HG03039 (cell line): ENCODE data around the gene GNA15.

ENCODE experiments used
- ATAC-seq: cut with Tn5 transposase; IDR thresholded peaks from one replicate; pipeline ENCODE4 v1.9.1; 2021; ENCODE audit warnings: mild to moderate bottlenecking, moderate library complexity; ENCODE audit not compliant: unreplicated experiment

Gene GNA15

DNA sequence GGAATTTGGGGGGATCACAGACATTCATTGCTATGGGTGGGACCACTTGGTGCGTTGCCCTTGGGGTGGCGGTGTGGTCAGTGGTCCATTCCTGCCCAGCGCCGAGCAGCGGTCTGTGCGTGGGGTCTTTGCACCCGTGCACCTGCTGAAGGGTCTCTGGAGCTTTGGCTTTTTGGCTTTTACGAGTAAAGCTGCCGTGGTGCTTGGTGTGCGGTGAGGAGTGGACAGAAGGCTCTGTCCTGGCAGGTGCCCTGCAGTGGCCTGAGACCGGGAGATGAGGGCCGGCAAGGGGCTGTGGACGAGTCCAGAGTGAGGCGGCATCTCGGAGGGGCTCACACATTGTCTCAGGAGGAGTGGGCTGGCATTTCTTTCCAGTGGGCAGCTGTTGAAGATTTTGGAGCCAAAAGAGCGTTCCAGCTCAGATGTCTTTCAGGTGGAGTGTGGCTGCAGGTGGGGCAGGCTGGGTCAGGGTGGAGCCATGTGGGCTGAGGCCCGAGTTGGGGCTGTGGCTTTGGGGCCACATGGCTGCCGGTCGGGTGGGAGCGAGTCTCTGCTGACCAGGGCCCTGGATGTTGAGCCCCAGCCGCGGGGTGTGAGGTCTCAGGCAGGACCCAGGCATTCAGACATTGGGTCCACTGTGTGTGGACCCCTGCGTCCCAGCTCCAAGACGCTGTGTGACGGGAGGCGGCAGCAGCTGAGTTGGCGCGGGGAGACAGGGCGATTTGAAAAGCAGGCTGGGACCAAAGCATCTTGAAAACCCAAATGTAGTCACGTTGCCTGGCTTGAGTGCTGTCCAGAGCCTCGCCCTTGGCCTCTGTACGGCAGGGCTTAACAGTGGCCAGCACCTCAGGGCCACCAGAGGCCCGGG is 30.0 kb upstream of the GNA15 start:
- ATAC-seq = no peak

DNA sequence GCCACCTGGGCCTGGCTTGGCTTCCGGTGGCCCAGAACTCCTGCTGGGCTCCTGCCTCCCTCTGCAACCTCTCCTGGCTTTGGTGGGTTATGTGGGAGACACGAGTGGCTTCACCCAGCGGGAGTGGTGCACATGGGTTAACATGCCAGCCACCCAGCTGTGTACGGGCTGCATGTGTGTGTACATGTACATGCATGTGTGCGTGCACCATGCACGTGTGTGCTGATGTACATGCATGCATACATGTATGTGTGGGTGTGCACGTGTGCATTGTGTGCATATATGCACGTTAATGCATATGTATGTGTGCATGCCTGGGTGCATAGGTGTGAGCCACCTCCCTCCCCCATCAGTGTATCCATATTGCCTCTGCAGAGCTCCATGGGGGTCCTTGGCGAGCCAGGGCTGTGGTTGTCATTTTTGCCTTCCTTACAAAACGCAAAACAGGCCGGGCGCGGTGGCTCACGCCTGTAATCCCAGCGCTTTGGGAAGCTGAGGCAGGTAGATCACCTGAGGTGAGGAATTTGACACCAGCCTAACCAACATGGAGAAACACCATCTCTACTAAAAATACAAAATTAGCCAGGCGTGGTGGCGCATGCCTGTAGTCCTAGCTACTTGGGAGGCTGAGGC is 29.2 kb upstream of the GNA15 start:
- ATAC-seq = no peak

DNA sequence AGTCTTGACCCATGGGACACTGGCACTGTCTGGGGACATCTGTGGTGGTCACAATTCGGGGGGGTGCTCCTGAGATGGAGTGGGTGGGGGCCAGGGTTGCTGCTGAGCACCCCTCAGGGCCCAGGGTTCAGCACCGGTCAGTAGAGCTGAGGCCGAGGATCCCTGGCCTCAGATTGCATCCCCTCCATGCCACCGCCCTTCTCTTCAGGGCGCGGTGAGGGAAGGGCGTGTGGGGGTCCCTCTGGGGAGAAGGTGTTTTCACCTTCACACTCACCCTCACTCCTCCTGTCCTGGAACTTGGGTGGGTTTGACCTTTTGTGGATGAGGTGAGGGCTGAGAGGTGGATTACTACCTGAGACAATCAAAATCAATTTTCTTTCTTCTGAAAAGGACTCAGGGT is 28.2 kb upstream of the GNA15 start:
- no peak for ATAC-seq

DNA sequence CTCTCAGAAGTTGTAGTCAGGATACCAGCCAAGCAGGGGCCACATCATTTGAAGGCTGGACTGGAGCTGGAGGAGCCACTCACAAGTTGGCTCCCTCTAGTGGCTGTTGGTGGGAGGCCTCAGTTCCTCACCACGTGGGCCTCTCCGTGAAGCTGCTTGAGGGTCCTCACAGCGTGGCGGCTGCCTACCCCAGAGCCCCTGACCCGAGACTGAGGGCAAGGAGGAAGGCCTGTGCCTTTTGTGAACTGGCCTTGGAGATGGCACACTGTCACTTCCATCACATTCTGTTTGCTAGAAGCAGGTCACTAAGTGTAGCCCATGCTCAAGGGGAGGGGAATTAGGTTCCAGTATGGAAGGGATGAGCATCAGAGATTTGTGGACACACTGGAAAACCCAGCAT is 27.1 kb upstream of the GNA15 start:
- ATAC-seq = no peak

DNA sequence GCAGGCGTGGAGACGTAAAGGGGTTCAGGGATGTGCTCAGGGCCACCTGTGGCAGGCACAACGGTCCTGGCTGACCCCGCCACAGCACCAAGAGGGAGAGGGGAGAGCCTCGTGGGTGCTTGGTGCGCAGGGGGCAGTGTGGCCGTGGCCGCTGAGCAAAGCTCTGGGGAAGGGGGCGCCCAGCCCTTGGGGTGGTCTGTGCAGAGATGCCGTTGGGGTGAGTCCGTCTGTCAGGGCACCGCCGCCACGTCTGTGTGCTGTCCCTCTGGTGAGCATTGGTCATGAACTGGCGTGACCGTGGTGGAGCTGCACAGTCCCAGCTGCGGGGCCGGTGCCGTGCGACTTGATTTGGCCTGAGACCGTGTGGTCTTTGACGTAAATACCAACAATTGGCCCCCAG is 26.3 kb upstream of the GNA15 start:
- no peak for ATAC-seq

DNA sequence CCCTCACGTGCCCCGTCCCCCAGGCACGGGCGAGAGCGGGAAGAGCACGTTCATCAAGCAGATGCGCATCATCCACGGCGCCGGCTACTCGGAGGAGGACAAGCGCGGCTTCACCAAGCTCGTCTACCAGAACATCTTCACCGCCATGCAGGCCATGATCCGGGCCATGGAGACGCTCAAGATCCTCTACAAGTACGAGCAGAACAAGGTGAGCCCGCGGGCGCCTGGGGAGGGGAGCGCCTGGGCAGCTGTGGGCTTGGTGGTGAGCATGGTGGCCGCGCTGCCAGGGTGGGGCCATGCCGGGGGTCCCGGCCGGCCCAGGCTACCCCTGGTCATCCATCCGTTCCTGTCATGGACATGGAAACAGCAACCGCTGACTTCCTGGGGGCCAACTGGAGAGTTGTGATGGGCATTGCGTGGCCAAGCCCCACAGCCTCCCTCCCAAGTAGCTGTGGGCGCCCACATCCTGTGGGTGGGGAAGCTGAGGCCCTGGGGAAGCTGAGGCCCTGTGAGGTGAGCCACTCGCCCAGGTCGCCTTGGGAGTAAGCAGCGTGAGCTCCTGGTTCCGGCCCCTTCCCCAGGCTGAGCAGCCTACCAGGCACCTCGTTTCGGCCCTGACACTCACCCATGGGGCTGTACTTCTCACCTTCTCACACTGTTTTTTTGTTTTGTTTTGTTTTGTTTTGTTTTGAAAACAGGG is 25.6 kb upstream of the GNA15 start:
- ATAC-seq = no peak

DNA sequence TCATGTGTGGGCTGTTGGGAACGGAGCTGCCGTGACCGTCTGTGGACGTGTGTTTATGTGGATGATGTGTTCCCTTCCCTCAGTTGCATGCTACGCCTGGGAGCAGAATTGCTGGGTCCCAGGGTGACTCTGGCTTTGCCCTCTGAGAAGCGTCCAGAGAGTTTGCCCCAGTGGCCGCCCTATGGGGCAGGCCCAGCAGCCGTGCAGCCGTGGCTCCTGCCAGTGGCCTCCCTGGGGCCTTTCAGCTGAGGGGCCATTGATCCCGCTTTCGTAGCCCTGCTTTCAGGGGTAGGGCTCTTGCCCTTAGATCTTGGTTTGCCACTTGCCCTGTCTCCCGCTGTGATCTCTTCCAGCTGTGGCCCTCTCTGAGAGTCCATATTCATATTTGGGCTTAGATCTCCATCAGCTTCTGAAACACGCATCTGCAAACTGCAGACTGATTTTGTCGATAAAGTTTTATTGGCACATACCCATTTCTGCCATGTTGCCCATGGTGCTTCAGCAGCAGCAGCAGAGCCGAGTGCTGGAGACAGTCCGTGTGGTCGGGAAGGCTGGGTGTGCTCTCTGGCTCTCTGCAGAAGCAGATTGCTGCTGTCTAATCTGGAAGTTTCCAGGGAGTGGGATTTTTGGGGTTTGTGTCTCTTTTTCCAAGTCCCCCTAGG is 24.1 kb upstream of the GNA15 start:
- ATAC-seq = no peak

DNA sequence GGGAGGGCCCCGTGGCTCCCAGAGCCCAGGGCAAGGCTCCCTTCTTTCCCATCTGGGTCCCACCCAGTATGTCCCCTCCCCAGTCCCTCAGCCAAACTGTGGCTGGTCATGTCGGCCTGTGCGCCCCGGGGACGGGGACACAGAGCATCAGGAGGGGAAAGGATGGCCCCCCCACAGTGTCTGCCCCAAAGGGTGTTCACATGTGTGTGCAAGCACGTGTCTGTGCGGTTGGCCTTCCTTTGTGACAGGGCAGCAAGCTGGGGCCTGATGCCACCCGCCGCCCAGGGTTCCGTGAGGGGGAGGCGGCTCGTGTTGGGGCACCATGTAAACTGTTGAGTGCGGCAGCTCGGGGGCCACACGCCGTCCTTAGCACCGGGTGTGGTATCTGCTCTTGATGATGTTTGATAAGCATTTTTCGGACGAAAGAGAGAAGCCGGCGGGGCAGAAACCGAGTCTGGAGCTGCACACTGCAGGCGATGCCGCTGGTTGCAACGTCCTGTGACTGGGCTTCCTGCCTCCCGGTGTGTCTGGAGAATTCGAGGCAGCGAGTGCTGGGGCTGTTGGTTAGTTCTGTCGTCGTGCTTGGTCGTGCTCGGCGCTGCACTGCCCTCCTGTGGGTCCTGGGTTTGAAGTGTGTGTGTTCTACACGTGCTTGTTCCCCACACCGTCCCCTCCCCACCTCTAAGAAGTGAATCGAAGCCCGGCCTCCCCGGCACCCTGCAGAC is 23.3 kb upstream of the GNA15 start:
- ATAC-seq = no peak

DNA sequence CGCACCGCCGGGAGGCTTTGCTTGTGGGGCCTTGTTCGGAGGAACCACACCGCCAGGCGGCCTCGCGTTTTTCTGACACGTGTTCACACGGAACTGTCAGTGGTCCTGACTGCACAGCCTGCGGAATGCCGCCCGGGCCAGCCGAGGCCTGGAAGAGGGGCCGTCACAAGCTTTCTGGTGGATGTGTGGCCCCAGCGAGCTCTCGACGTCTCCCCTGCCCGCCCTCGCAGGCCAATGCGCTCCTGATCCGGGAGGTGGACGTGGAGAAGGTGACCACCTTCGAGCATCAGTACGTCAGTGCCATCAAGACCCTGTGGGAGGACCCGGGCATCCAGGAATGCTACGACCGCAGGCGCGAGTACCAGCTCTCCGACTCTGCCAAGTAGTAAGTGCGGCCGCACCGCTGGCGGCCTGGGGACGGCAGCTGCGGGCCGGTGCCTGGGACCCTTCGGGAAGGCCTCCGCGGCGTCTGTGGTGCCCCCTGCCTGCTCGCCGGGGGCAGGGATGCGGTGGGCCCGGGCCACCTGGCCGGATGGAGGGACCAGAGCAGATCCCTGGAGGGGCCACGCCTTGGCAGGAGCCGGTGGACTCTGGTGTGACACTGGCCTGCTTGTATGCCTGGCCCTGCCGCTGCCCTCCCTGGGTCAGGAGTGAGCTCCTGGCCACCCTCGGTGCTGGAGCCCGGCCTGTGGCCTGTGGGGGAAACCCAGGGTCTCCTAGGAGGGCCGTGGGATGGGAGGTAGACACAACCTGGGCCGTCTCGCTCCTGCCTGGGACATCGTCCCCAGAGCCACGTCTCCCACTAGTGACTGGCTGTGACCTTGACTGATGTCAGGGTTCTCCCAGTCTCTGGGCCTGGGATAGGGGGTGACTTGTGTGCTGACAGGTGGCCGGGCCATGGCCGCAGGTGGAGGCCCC is 22.5 kb upstream of the GNA15 start:
- no peak for ATAC-seq

DNA sequence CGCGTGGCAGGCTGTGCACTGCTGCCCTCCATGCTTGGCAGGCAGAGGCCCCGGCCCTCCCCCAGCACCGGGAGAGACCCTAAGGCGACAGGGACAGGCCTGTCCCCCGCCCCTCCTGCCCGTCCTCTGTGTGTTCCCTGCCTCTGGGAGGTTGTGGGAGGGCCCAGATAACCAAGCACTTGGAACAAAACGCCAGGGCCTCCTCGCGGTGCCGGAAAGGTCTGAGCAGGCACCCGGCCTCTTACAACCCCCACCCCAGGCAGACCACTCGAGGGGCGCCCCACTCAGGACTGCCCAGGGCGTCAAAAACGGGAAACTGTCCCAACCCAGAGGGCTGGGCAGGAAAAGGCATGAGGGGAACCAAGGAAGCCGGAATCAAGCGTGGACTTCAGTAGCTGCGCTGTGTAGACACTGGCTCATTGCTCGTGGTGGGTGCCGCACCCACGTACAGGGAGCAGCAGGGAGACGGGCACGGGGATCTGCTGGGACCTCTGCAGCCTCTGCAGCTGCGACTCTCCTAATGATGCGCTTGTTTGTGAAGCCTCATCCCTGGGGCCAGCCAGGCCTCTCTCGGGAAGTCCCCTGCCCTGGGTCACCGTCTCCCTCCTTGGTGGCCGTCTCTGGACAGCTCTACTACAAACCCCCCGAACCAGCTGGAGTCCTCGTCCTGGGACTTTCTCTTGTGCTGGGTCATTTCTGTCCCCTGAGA is 21.7 kb upstream of the GNA15 start:
- ATAC-seq = no peak

DNA sequence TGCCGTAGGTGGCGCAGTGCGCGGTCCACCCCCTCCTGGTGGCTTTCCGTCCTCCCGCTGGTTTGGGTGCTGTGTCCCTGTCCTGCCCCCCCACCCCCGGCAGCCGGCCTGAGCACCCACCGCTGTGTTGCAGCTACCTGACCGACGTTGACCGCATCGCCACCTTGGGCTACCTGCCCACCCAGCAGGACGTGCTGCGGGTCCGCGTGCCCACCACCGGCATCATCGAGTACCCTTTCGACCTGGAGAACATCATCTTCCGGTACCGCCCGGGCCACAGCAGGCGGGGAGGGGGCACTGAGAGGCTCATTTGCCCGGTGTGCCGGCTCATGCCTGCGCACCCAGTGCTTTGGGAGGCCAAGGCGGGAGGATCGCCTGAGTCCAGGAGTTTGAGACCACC is 21.0 kb upstream of the GNA15 start:
- ATAC-seq = no peak

DNA sequence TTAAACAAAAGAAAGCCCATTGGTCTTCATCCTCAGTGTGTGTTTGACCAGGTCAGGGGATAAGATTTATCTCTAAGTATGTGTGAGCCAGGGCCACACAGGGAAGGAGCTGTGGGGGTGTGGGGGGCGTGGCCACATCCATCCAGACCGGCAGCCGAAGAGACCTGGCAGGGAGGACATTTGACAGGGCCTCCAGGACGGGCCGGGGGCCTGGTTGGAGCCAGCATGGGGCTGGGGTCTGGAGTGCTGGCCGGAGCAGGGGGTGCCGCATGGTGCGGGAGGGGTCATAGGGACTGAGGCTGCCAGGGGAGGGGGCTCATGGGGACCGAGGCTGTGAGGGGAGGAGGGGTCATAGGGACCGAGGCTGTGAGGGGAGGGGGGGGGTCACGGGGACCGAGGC is 20.4 kb upstream of the GNA15 start:
- ATAC-seq = no peak

DNA sequence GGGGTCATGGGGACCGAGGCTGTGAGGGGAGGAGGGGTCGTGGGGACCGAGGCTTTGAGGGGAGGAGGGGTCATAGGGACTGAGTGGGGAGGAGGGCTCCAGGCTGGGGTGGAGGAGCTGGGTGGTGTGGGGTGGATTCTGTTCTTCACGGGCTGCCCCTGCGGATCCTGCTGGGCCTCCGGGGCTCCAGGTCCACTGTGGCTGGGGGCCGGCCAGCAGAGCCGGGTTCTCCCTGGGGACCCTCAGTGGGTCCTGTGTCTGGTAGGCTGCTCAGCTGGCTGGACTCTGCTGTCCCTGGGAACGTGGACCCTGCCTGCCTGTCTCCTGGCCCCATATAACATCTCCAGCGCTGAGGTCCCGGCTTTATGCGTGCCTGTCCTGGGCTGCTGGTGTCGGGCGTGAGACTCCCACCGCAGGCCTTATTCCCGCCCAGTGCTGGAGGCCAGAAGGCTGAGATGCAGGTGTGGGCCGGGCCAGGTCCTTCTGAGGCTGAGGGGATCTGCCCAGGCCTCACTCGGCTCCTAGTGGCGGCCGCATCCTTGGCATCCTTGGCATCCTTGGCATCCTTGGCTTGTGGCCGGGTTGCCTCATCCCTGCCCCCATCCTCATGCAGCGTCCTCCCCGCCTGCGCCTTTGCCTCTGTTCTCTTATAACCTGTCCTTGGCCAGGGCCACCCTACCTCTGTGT is 19.8 kb upstream of the GNA15 start:
- no peak for ATAC-seq

DNA sequence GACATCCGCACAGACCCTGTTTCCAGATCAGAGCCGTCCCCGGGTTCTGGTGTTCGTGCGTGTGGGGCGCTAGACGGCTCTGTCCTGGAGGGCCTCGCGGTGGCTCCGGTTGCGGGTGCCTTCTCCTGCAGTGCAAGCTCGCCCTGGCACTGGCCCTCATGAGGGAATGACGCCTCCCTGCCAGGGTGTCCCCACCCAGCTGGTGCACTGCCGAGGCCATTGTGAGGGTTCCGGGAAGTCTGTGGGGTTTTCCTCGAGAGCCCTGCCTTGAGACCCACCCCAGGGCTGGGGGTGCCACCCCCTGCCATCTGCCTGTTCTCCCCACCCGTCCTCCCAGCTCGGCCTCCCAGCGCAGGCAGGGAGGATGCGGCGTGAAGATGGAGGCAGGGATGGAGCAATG is 19.2 kb upstream of the GNA15 start:
- no peak for ATAC-seq

DNA sequence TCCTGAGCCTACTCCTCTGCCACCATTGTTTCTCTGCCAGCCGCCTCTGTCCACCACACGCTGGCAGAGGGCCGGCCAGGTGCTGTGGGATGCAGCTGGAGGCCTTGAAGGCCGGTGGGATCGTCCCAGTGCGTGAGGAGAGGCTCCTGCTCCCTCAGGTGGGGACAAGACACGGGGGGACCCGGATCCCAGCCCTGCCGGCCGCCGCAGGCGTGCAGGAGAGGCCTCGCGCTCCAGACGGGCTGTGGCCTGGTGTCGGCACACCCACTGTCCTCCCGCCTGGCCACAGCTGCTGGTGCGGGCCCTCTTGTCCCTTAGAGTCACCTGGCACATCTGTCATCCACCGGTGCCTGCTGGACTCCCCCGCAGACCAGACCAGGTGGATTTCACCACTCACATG is 18.1 kb upstream of the GNA15 start:
- ATAC-seq = no peak

DNA sequence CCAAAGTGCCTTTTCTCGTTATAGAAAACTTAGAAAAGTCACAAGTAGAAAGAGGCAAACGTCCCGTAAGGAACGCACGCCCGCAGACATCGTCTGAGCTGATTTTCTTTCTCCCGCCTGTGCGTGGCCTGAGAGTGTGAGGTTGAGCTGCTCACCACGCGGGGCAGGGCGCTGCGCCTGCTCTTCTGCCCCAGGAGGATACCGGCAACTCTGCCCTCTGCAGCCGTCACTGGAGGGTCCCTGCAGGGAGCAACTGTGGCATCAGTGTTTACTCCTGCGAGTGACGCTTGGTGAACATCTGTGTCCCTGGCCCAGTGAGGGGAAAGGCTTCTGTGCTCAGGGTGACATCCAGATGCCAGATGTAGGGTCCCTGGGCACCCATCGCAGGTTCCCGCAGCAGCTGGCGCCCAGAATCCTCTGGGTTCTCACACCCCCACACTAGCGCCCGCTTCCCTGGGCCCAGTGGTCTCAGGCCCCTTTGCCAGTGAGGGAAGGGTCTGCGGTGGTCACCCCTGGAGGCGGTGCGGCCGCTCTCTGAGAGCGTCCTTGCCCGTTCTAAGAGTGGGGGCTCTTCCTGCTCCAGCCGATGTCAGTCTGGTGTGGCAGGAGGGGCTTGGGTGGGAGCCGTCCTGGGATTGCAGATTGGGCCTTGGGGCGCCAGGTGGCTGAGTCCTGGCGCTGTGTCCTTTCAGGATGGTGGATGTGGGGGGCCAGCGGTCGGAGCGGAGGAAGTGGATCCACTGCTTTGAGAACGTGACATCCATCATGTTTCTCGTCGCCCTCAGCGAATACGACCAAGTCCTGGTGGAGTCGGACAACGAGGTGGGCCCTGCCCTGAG is 17.4 kb upstream of the GNA15 start:
- no peak for ATAC-seq

DNA sequence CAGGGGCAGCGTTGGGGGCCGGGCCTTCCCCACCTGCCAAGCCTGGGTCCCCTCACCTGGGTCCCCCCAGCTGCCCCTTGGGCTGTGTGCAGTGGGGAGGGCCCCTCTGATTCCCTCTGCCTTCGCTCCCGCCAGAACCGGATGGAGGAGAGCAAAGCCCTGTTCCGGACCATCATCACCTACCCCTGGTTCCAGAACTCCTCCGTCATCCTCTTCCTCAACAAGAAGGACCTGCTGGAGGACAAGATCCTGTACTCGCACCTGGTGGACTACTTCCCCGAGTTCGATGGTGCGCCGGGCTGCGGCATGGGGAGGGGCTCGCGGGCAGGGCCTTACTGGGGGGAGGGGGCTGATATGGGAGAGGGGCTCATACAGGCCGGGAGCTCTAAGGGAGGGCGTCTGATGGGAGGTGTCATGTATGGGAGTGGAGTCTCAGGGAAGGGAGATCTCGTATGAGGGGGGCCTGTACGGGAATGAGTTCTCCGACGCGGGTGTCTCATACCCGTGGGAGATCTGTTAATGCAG is 16.7 kb upstream of the GNA15 start:
- no peak for ATAC-seq
